ENCODE measurements around the gene LYSMD4.

Gene LYSMD4

DNA sequence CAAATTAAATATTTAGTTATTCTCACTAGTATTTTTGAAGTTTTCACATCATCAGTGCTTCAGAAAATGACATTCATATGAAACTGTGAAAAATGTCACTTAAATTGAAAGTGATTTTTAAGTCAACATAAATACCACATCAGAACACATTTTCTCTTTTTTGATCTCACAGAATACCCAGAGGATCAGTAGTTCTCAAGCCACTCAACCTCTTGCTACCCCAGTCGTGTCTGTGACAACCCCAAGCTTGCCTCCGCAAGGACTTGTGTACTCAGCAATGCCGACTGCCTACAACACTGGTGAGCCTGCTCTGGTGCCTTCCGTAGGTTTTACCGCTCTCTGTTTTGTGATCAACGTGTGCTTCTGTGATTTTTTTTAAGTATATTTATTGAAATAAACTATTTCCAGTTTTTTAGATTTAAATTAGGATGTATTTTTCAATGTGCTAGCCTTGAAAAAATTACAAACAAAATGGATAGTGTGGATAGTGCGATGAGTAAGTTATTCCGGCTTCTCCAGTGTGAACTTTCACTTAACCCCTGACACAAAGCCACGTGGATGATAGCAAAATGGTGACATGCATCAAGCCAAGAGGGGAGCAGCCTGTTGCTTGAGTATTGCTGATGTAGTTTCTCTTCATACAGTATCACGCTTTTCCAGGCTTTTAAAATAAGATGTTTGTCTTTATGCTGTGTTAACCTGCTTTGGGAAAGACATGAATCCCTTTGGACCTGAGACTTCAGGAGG, 26.5 kb downstream of the LYSMD4 start:
- DNase-seq (ENCODE audit: low read depth, low spot score), result no peak

DNA sequence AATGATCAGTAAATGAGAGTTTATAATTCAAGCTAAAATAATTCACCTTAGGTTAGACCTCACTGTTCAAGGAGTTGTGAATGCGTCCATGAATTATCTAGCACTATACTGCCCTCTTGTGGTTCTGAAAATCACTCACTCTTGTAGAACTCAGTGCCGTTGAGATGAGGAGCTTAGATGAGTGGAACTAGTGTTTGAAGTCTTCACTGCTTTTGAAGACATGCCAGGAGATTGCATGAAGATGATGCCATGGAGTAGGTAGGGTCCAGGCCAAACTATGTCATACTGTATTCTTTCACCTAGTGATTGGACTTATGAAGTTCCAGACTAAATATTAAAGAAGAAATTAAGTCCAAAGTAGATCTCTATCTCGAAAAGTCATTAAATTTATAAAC, 28.8 kb downstream of the LYSMD4 start:
- DNase-seq (ENCODE audit: low read depth, low spot score), result peak; percentile 92

DNA sequence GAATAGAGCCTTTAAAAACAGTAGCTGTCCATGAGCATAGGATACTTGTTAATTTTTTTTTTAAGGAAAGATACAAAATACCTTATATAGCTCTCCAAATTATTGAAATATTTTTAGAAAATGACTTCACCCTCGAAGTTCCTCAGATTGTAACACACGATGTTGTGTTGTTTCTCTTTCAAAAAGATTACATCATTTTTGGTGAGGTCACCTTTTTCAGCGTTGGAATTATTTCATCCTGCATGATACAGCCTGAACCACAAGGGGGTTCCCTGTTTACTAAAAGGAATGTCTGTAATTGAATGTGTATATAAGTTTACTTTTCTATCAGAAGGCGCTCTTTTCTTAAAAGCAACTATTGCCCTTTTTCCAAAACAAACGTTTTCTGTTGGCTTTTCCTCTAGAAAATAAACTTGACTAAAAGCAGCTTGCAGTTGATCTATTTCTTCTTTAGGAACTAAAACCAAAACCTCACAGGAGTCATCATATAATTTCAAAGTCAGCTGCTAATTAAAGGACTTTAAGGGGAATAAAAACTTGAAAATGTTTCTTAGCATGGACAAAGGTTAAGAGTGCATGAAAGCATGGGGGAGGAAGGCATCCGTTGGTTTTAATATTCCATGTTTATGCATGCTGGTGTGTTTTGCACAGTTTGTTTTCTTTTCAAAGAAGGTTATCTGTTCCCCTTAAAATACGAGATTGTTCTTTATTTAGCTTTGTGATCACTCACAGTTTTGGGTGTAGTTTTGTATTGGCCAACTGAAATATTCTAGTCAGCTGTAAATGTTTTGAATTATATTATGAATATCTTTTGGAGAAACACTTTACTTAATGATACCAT, 29.4 kb downstream of the LYSMD4 start:
- peak; percentile 89 for DNase-seq (ENCODE audit: low read depth, low spot score)

DNA sequence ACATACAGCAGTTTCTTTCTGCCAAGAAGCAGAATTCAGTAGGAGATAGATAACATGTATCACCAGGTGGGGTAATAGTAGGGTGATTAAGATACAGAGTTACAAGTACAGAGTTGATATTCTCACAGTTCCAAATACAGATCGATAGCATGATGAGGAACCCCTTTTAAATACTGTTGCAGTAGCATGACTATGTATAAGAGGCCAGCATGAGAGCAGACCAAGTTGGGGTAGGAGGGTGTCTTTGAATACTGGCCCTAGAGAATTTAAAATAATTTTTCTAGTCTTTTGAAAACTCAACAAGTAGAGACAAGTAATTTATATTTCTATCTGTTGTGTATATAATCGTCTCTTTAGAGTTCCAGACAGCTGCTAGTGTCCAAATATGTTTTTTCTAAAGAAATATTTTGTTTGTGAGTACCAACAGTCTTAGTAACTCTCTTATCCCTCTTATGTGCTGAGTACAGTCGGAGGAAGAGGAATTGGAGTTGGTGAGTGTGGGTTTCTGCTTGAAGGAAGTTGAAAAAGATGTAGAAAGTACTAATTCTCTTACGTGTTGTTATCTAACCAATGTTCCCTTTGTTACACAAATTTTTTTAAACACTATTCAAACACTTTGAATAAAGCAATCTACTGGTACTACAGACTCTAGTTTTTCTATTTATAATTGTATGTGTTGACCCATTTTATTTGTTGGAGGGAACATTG, 30.2 kb downstream of the LYSMD4 start:
- peak; percentile 60 for DNase-seq (ENCODE audit: low read depth, low spot score)

DNA sequence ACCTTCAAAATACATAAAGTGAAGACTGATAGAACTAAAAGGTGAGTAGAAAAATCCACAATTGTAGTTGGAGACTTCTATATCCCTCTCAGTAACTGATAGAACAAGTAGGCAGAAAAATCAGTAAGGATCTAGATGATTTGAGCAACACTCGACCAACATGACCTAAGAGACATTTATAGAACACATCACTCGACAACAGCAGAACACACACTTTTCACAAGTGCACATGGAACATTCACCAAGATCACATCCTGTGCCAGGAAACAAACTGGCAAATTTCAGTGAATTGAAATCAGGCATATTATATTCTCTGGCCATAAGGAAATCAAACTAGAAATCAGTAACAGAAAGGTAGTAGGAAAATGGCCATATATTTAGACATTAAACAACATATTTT, 37.1 kb downstream of the LYSMD4 start:
- DNase-seq (ENCODE audit: low read depth, low spot score), result no peak

DNA sequence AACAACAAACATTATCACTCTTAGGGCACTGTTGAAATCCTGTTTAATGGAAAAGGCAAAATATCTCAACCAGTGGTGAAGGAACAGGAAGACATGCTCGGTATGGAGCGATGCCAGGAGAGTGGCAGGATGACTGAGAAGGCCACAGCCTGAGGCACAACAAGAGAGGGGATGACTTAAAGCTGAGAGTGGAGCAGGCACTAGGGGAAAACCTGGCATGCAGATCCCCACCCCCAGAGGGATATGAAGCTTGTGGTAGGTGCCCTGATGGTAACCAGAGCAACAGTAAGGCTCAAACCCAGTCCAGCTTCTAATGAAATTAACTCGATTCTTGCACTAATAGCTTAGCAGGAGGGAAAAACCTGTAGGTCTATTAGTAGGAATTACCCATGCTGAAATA, 40.4 kb downstream of the LYSMD4 start:
- no peak for DNase-seq (ENCODE audit: low read depth, low spot score)

DNA sequence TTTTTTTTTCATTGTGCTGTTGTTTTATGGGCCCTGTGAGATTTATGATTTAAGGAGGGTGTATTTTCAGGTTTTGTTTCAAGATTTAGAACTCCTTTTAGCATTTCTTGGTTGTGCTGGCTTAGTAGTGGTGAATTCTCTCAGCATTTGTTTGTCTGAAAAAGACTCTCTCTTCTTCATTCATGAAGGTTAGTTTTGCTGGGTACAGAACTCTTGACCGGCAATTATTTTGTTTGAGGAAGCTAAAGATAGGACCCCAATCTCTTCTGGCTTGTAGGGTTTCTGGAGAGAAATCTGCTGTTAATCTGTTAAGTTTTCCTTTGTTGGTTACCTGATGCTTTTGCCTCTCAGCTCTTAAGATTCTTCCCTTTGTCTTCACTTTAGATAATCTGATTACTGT, 46.9 kb downstream of the LYSMD4 start:
- no peak for DNase-seq (ENCODE audit: low read depth, low spot score)

DNA sequence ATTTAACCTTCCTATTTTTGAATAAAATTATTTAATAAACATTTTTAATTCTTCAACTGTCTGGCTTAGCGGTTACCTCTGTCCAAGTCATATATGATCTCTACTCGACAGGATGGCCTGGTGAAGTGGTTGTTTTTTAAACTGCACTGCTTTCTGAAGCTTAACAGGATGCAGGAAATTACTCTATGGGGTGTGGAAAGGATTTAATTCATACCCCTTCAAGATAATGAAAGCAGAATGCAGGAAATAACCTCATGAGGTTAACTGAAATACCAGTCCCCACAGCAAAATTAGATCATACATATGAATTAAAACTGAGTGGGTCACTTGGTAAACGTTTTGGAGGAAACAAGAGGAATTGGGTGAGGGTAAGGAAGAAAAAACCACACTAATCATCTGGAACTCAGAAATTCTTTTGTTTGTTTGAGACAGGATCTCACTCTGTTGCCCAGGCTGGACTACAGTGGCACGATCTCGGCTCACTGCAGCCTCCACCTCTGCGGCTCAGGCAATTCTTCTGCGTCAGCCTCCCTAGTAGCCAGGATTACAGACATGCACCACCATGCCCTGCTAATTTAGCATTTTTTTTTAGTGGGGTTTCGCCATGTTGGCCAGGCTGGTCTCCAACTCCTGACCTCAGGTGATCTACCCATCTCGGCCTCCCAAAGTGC, 50.1 kb downstream of the LYSMD4 start:
- peak; percentile 33 for DNase-seq (ENCODE audit: low read depth, low spot score)

DNA sequence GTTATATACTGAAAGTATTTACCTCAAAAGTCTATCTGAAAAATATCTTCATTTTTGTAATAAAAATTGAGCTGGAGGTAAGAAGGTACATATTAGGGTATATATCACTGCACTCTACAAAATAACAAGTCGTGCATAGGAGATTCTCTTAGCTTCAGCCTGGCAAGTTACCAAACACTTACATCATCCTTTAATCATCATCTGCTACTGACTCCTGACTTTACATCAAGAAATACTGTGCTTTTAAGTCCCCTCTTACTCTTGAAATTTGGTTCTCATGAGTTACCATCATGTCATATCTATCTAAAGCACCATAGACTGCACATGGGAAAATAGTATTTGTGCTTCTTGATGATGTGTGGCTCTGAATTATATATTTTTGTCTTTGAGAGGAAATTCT, 50.8 kb downstream of the LYSMD4 start:
- DNase-seq (ENCODE audit: low read depth, low spot score), result peak; percentile 80

DNA sequence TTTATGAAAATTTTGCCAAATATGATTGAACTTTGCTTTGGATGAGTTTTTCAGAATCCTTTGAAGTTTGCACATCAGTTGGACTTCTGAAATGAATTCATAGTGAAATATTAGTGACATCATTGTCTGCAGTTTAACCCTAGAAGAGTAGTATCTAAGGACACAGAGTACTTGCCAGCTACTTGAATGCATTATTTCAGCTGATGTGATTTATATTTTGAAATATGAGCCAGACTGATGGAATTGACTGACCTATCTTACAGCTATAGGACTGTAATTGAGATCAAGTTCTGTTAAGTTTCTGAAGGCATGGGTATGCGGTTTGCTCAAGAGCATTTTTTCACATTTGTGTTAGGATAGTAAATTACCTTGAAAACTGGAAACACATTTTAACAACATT, 51.2 kb downstream of the LYSMD4 start:
- no peak for DNase-seq (ENCODE audit: low read depth, low spot score)

DNA sequence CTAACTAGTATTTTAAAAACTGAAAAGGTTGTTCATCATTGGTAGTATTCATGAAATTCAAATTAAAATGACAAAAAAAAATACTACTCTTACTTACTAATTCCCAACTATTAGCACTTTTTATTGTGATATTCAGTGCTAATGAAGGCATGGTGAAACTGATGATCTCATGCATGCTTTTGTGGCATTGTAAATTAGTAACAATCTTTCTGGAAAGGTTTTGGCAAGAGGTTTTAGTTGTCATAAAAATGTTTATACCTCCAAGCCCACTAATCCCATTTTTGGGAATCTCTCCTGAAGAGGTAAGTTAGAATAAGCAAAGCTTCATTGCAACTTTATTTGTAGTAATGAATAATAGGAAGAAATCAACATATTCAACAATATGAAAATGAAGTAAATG, 53.0 kb downstream of the LYSMD4 start:
- no peak for DNase-seq (ENCODE audit: low read depth, low spot score)

DNA sequence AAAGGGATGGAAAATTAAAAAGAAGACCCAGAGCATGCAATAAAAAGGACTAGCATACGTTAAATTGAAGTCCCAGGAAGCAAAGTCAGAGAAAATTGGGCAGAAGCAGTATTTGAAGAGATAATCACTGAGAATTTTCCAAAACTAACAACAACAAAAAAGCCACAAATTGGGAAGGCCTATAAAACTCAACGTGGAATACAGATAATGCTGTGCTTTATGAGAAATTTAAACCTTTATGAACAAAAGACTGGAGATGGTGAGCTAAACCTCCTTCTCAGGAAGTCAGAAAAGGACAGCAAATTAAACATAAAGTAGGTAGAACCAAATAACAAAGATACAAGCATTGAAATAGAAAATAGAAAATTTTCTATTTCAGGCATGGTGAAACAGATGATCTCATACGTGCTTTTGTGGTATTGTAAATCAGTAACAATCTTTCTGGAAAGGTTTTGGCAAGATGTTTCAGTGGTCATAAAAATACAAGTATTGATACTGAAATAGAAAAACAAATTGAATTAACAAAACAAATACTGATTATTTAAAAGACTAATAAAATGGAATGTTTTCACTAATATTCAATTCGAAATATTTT, 55.6 kb downstream of the LYSMD4 start:
- no peak for DNase-seq (ENCODE audit: low read depth, low spot score)
